Loucy (cell line): ENCODE measurements around the gene NR2C2AP.

ENCODE experiments used
- EZH2phosphoT487 ChIP-seq: fragments of 200-600 bp; IDR thresholded peaks from 2 replicates; pipeline ENCODE4 v1.6.1; 2018; ENCODE audit warnings: antibody characterized with exemption, mild to moderate bottlenecking, moderate library complexity, borderline replicate concordance
- TF ChIP-seq, protein P1 (sequence below): fragments of 200-600 bp; sonication (generic); conservative IDR thresholded peaks from 2 replicates; pipeline ENCODE4 v1.5.1; 2014; ENCODE audit warnings: mild to moderate bottlenecking, antibody characterized with exemption, low read length

DNA sequence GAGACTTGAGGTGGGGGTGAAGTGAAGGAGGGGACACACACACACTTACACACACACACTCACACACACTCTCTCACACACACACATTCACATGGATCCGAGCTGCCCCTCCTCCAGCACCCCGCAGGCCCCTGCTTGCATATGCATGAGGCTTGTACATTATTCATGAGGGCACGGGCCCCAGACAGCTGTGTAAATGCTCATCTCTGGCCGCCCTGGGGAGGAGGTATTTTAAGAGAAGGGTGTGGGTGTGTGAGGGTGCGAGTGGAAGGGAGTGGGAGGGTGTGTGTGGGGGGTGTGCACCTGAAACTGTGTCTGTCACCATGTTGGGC lies 10.9 kb upstream of the NR2C2AP start:
- TF ChIP-seq, protein P1, sequence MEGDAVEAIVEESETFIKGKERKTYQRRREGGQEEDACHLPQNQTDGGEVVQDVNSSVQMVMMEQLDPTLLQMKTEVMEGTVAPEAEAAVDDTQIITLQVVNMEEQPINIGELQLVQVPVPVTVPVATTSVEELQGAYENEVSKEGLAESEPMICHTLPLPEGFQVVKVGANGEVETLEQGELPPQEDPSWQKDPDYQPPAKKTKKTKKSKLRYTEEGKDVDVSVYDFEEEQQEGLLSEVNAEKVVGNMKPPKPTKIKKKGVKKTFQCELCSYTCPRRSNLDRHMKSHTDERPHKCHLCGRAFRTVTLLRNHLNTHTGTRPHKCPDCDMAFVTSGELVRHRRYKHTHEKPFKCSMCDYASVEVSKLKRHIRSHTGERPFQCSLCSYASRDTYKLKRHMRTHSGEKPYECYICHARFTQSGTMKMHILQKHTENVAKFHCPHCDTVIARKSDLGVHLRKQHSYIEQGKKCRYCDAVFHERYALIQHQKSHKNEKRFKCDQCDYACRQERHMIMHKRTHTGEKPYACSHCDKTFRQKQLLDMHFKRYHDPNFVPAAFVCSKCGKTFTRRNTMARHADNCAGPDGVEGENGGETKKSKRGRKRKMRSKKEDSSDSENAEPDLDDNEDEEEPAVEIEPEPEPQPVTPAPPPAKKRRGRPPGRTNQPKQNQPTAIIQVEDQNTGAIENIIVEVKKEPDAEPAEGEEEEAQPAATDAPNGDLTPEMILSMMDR: no peak
- no peak for TF ChIP-seq EZH2phosphoT487
